HG02981 (cell line): Measurements from ENCODE around the gene GHR.
A peak's percentile ranks its signal among the peaks of the same experiment; 100 is the strongest.
"Not testable (repeated sequence)": the region's sequence is repeated elsewhere in the genome, so short reads cannot be mapped to it uniquely, and the experiment has no call there.

Experiments used
- ATAC-seq: cut with Tn5 transposase; IDR thresholded peaks from one replicate; pipeline ENCODE4 v1.9.1; 2021; ENCODE audit warnings: mild to moderate bottlenecking, moderate library complexity; ENCODE audit not compliant: unreplicated experiment

Gene GHR

GRCh38 chr5:42564689-42565356, 141.6 kb downstream of the GHR start:
- no peak for ATAC-seq

GRCh38 chr5:42566652-42567295, 143.5 kb downstream of the GHR start:
- ATAC-seq: no peak

GRCh38 chr5:42569325-42569724, 146.1 kb downstream of the GHR start:
- ATAC-seq: no peak

GRCh38 chr5:42569953-42570548, 146.8 kb downstream of the GHR start:
- ATAC-seq: no peak

GRCh38 chr5:42570966-42571960, 148.0 kb downstream of the GHR start:
- ATAC-seq: no peak

GRCh38 chr5:42572313-42572712, 149.1 kb downstream of the GHR start:
- ATAC-seq: no peak

- no peak for ATAC-seq
Observed at GRCh38 chr5:42573386-42573785, 150.1 kb downstream of the GHR start.

- not testable (repeated sequence) for ATAC-seq
Observed at GRCh38 chr5:42575914-42576313, 152.7 kb downstream of the GHR start.

- not testable (repeated sequence) for ATAC-seq
Observed at GRCh38 chr5:42578901-42579300, 155.7 kb downstream of the GHR start.

GRCh38 chr5:42579320-42579719, 156.1 kb downstream of the GHR start:
- ATAC-seq: no peak

GRCh38 chr5:42581845-42582244, 158.6 kb downstream of the GHR start:
- ATAC-seq: no peak

GRCh38 chr5:42582723-42583122, 159.5 kb downstream of the GHR start:
- ATAC-seq: no peak

- peak; percentile 61 for ATAC-seq
Observed at GRCh38 chr5:42583322-42583721, 160.1 kb downstream of the GHR start.

- ATAC-seq: no peak
Observed at GRCh38 chr5:42586625-42587024, 163.4 kb downstream of the GHR start.

- ATAC-seq: no peak
Observed at GRCh38 chr5:42587096-42587723, 164.0 kb downstream of the GHR start.

- ATAC-seq: no peak
Observed at GRCh38 chr5:42590566-42590965, 167.3 kb downstream of the GHR start.

GRCh38 chr5:42591015-42591414, 167.8 kb downstream of the GHR start:
- no peak for ATAC-seq

- ATAC-seq: no peak
Observed at GRCh38 chr5:42592401-42593140, 169.3 kb downstream of the GHR start.

- ATAC-seq: no peak
Observed at GRCh38 chr5:42593591-42593990, 170.4 kb downstream of the GHR start.

GRCh38 chr5:42595597-42595996, 172.4 kb downstream of the GHR start:
- no peak for ATAC-seq
